Measurements from ENCODE around the gene EYS.

The EYS gene

GRCh38 chr6:64085126-64085525, 1621.9 kb downstream of the EYS start:
- DNase-seq (ENCODE audit: low spot score): no peak
- TF ChIP-seq CTCF (IDR thresholded peaks at IDR 0.05; ENCODE audit: extremely low read depth, missing control alignments): no peak

GRCh38 chr6:64084185-64084663, 1622.8 kb downstream of the EYS start:
- DNase-seq (ENCODE audit: low spot score): no peak
- TF ChIP-seq CTCF (IDR thresholded peaks at IDR 0.05; ENCODE audit: extremely low read depth, missing control alignments): no peak

DNA sequence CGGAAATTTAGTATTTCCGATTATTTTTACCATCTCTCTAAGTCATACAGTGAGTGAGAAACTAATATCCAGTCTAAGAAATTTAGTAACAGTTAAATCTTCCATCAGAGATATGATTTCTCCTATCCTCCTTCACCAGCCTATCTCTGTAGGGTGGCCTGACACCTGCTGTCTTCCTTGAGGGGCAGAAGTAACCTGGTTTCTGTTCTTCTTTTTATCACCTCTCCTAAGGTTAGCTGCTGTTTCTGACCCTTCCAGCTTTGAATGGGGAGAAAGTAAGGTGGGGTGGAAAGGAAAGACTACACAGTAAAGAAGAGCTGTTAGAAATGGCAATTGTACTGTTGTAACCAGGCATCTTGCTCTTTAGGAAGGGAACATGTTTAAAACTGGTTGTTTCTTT, 1623.8 kb downstream of the EYS start:
- no peak for TF ChIP-seq CTCF (IDR thresholded peaks at IDR 0.05; ENCODE audit: extremely low read depth, missing control alignments)
- DNase-seq (ENCODE audit: low spot score): no peak

DNA sequence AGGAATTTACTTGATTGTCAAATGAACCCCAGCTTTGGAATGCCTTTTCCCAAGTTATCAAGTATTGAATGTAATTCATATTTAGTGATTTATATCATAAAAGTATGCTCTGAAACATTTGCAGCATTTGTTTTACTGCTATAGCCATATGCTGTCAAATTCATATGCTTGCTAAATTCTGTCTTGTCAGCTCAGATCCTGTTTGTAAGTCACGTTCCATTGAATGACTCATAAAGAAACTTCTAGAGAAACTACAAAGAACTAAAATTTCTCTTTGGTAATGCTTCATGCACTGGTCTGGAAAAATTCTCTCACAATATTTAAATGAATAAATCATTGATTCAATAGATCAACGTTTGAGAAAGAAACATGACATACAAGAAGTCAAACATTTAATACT, 1625.6 kb downstream of the EYS start:
- TF ChIP-seq CTCF (IDR thresholded peaks at IDR 0.05; ENCODE audit: extremely low read depth, missing control alignments): no peak
- no peak for DNase-seq (ENCODE audit: low spot score)

DNA sequence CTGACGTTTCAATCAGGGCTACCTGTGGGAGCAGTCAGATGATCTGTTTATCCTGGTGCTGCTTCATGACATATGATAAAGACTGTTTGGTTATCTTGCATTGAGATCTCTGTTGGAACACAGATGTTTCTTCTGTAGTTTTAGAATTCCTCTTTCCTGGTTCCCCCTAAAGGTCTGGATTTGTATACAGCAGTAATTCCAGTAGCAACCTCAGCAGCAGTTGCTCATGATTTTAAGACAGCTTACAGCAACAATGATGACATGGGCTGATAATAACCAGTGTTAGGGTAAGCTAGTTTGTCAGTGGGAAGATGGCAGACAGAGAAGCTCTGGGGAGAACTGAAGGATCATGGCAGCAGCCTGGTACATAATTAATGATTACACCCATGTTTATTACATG, 1632.0 kb downstream of the EYS start:
- no peak for TF ChIP-seq CTCF (IDR thresholded peaks at IDR 0.05; ENCODE audit: extremely low read depth, missing control alignments)
- no peak for DNase-seq (ENCODE audit: low spot score)

GRCh38 chr6:64072686-64073085, 1634.3 kb downstream of the EYS start:
- TF ChIP-seq CTCF (IDR thresholded peaks at IDR 0.05; ENCODE audit: extremely low read depth, missing control alignments): no peak
- DNase-seq (ENCODE audit: low spot score): no peak

- DNase-seq (ENCODE audit: low spot score): no peak
- no peak for TF ChIP-seq CTCF (IDR thresholded peaks at IDR 0.05; ENCODE audit: extremely low read depth, missing control alignments)
These were observed 1642.1 kb downstream of the EYS start for GRCh38 chr6:64064919-64065318.

Data from GM20000 (cell line).